Measurements from ENCODE around the gene OR7G3. TPM values are rescaled to one million over a fixed set of nuclear protein-coding genes. Genes with fewer than 3 reads are reported as not detected.

Gene OR7G3
- total RNA-seq, 1 experiment from 2014 or later: not detected

DNA sequence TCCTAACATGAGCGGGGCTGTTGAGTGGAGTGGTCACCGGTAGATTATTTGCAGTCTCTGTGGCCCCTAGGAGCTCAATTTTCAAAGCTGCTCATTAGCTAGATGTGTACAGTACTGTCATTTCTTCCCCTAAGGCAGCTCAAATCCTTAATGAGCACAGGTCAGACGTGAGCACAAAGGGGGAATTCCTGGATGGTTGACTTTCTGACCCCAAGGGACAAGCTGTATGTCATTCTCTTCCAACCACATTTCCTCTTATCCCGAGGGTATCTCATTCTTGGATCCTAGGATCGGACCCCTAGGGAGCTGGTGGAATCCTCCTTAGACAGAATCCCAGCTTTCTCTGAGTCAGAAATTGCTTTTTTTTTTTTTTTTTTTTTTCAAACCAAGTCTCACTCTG lies 5.7 kb upstream of the OR7G3 start:
- H3K4me3 Mint-ChIP-seq: no peak overlapping the region
- no peaks in the 10 kb centered on the region for H3K4me1 Mint-ChIP-seq
- DNase-seq (ENCODE audit: low spot score): no peak
- H3K36me3 Mint-ChIP-seq: peaks cover 12% of the 10 kb centered on the region; the same call in 1 of the 2 replicates
- H3K27me3 Mint-ChIP-seq (ENCODE audit: low read depth): peaks cover 17% of the 10 kb centered on the region
- H3K9me3 Mint-ChIP-seq: peaks cover 28% of the 10 kb centered on the region
- TF ChIP-seq USF1 (CRISPR knock-in tag; IDR thresholded peaks at IDR 0.05): no peak
- no peak for TF ChIP-seq ESRRA (CRISPR knock-in tag; IDR thresholded peaks at IDR 0.05; ENCODE audit: borderline replicate concordance)
- no peak for TF ChIP-seq CTCF (IDR thresholded peaks at IDR 0.05)
- TF ChIP-seq ZMAT4 (CRISPR knock-in tag; IDR thresholded peaks at IDR 0.05): no peak
- no peak for TF ChIP-seq CREM (CRISPR knock-in tag; IDR thresholded peaks at IDR 0.05)
- TF ChIP-seq, protein P1, sequence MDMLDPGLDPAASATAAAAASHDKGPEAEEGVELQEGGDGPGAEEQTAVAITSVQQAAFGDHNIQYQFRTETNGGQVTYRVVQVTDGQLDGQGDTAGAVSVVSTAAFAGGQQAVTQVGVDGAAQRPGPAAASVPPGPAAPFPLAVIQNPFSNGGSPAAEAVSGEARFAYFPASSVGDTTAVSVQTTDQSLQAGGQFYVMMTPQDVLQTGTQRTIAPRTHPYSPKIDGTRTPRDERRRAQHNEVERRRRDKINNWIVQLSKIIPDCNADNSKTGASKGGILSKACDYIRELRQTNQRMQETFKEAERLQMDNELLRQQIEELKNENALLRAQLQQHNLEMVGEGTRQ (CRISPR knock-in tag; IDR thresholded peaks at IDR 0.05): no peak
- no peak for TF ChIP-seq CREB1 (CRISPR knock-in tag; IDR thresholded peaks at IDR 0.05)
- TF ChIP-seq ZNF396 (CRISPR knock-in tag; IDR thresholded peaks at IDR 0.05; ENCODE audit: borderline replicate concordance): no peak
- TF ChIP-seq, protein P2, sequence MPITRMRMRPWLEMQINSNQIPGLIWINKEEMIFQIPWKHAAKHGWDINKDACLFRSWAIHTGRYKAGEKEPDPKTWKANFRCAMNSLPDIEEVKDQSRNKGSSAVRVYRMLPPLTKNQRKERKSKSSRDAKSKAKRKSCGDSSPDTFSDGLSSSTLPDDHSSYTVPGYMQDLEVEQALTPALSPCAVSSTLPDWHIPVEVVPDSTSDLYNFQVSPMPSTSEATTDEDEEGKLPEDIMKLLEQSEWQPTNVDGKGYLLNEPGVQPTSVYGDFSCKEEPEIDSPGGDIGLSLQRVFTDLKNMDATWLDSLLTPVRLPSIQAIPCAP (CRISPR knock-in tag; IDR thresholded peaks at IDR 0.05): no peak
- TF ChIP-seq, protein P3, sequence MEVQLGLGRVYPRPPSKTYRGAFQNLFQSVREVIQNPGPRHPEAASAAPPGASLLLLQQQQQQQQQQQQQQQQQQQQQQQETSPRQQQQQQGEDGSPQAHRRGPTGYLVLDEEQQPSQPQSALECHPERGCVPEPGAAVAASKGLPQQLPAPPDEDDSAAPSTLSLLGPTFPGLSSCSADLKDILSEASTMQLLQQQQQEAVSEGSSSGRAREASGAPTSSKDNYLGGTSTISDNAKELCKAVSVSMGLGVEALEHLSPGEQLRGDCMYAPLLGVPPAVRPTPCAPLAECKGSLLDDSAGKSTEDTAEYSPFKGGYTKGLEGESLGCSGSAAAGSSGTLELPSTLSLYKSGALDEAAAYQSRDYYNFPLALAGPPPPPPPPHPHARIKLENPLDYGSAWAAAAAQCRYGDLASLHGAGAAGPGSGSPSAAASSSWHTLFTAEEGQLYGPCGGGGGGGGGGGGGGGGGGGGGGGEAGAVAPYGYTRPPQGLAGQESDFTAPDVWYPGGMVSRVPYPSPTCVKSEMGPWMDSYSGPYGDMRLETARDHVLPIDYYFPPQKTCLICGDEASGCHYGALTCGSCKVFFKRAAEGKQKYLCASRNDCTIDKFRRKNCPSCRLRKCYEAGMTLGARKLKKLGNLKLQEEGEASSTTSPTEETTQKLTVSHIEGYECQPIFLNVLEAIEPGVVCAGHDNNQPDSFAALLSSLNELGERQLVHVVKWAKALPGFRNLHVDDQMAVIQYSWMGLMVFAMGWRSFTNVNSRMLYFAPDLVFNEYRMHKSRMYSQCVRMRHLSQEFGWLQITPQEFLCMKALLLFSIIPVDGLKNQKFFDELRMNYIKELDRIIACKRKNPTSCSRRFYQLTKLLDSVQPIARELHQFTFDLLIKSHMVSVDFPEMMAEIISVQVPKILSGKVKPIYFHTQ (CRISPR knock-in tag; IDR thresholded peaks at IDR 0.05): no peak
- no peak for TF ChIP-seq NFYB (CRISPR knock-in tag; conservative IDR thresholded peaks at IDR 0.05; ENCODE audit: low read depth)
- no peak for TF ChIP-seq TP53 (CRISPR knock-in tag; IDR thresholded peaks at IDR 0.05)
- no peak for TF ChIP-seq NR3C1 (CRISPR knock-in tag; conservative IDR thresholded peaks at IDR 0.05; ENCODE audit: low read depth)
- TF ChIP-seq HMGA2 (CRISPR knock-in tag; IDR thresholded peaks at IDR 0.05): no peak
- no peak for TF ChIP-seq ETV6 (CRISPR knock-in tag; IDR thresholded peaks at IDR 0.05)
- TF ChIP-seq ZNF671 (CRISPR knock-in tag; IDR thresholded peaks at IDR 0.05): no peak
- no peak for TF ChIP-seq ATF2 (CRISPR knock-in tag; IDR thresholded peaks at IDR 0.05; ENCODE audit: borderline replicate concordance, low read depth)
- TF ChIP-seq, protein P4, sequence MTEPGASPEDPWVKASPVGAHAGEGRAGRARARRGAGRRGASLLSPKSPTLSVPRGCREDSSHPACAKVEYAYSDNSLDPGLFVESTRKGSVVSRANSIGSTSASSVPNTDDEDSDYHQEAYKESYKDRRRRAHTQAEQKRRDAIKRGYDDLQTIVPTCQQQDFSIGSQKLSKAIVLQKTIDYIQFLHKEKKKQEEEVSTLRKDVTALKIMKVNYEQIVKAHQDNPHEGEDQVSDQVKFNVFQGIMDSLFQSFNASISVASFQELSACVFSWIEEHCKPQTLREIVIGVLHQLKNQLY (CRISPR knock-in tag; IDR thresholded peaks at IDR 0.05): no peak
- TF ChIP-seq FOXP4 (CRISPR knock-in tag; IDR thresholded peaks at IDR 0.05): no peak
- no peak for TF ChIP-seq FOXK1 (CRISPR knock-in tag; IDR thresholded peaks at IDR 0.05)
- CTCF ChIA-PET: interaction anchor here (0.5 to 0.7 kb wide), 2 partner anchors 208 to 753 kb away, joined by 4 to 6 read pairs; no protein-coding TSS in a partner anchor
- no peak overlapping the region for H3K27ac Mint-ChIP-seq
- no peak for ATAC-seq
- POLR2A ChIA-PET: no interaction called here

Data from WTC11 (cell line).